ENCODE measurements around the gene MUSTN1. TPM values are rescaled to one million over a fixed set of nuclear protein-coding genes. Genes with fewer than 3 reads are reported as not detected.
A peak's percentile ranks its signal among the peaks of the same experiment; 100 is the strongest.

Gene MUSTN1
- total RNA-seq, 2 donors from 2014 or later, result 3.2 to 4.2 TPM

- Histone ChIP-seq H3K4me3 (ENCODE audit: low read length) (no peak overlapping the region), H3K9me3 (ENCODE audit: control insufficient read depth, low read length) (no peaks in the 10 kb centered on the region), H3K27ac (ENCODE audit: low read depth, low read length) (no peak overlapping the region), H3K36me3 (ENCODE audit: control insufficient read depth, insufficient read depth, low read length) (no peaks in the 10 kb centered on the region), H3K9ac (ENCODE audit: extremely low read depth, low read length, poor library complexity, severe bottlenecking) (no peak overlapping the region), H3K27me3 (ENCODE audit: control insufficient read depth, insufficient read depth, low read length, poor library complexity, severe bottlenecking) (peaks cover 7% of the 10 kb centered on the region), H3K4me1 (ENCODE audit: control insufficient read depth, insufficient read depth, low read length) (no peaks in the 10 kb centered on the region)
- TF ChIP-seq, protein P1, sequence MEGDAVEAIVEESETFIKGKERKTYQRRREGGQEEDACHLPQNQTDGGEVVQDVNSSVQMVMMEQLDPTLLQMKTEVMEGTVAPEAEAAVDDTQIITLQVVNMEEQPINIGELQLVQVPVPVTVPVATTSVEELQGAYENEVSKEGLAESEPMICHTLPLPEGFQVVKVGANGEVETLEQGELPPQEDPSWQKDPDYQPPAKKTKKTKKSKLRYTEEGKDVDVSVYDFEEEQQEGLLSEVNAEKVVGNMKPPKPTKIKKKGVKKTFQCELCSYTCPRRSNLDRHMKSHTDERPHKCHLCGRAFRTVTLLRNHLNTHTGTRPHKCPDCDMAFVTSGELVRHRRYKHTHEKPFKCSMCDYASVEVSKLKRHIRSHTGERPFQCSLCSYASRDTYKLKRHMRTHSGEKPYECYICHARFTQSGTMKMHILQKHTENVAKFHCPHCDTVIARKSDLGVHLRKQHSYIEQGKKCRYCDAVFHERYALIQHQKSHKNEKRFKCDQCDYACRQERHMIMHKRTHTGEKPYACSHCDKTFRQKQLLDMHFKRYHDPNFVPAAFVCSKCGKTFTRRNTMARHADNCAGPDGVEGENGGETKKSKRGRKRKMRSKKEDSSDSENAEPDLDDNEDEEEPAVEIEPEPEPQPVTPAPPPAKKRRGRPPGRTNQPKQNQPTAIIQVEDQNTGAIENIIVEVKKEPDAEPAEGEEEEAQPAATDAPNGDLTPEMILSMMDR (conservative IDR thresholded peaks at IDR 0.05), result no peak
- 91 to 92% methylated on average over 15 to 18 of the region's 18 CpGs for WGBS, 2 experiments (ENCODE audit: insufficient coverage in 1 of 2, insufficient read length in 1 of 2)
- no peaks in the 10 kb centered on the region for H3K4me1 Mint-ChIP-seq
- H3K27ac Mint-ChIP-seq, result peak overlapping the region; percentile 11
- H3K9me3 Mint-ChIP-seq, result no peaks in the 10 kb centered on the region
- DNase-seq, result peak; percentile 35
- no peaks in the 10 kb centered on the region for H3K36me3 Mint-ChIP-seq (ENCODE audit: low read depth)
- H3K4me3 Mint-ChIP-seq, result no peak overlapping the region
- peaks cover 5% of the 10 kb centered on the region for H3K27me3 Mint-ChIP-seq (ENCODE audit: insufficient read depth)
Observed at GRCh38 chr3:52784021-52784621, 50.7 kb downstream of the MUSTN1 start.

DNA sequence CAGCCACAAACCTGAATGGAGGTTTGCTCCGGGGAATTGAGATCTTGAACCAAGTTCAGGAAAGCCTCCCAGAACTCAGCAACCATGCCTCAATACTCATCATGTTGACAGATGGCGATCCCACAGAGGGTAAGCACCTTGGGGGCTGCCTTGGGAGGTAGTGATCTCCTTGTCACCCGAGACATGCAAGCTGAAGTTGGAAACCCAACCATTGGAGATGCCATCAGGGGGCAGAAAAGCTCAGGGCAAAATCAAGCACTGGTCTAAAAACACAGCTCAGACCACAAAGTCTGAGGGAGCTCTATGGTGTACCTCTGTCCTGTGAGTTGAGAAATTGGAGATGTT, 51.6 kb downstream of the MUSTN1 start:
- WGBS, 2 experiments (ENCODE audit: insufficient coverage in 1 of 2, insufficient read length in 1 of 2), result 88 to 95% methylated on average over 2 to 3 of the region's 3 CpGs
- no peak overlapping the region for H3K4me3 Mint-ChIP-seq
- H3K27ac ChIP-seq (ENCODE audit: low read depth, low read length), result no peak overlapping the region
- no peaks in the 10 kb centered on the region for H3K9me3 ChIP-seq (ENCODE audit: control insufficient read depth, low read length)
- H3K27ac Mint-ChIP-seq, result no peak overlapping the region
- no peak overlapping the region for H3K4me3 ChIP-seq (ENCODE audit: low read length)
- TF ChIP-seq, protein P1 (conservative IDR thresholded peaks at IDR 0.05), result no peak
- no peak overlapping the region for H3K9ac ChIP-seq (ENCODE audit: extremely low read depth, low read length, poor library complexity, severe bottlenecking)
- H3K27me3 Mint-ChIP-seq (ENCODE audit: insufficient read depth), result peaks cover 5% of the 10 kb centered on the region
- H3K36me3 Mint-ChIP-seq (ENCODE audit: low read depth), result no peaks in the 10 kb centered on the region
- H3K4me1 Mint-ChIP-seq, result no peaks in the 10 kb centered on the region
- peaks cover 7% of the 10 kb centered on the region for H3K27me3 ChIP-seq (ENCODE audit: control insufficient read depth, insufficient read depth, low read length, poor library complexity, severe bottlenecking)
- no peaks in the 10 kb centered on the region for H3K4me1 ChIP-seq (ENCODE audit: control insufficient read depth, insufficient read depth, low read length)
- DNase-seq, result no peak
- no peaks in the 10 kb centered on the region for H3K9me3 Mint-ChIP-seq
- no peaks in the 10 kb centered on the region for H3K36me3 ChIP-seq (ENCODE audit: control insufficient read depth, insufficient read depth, low read length)

Small RNA genes lying within 50 kb of the gene (microRNA-seq; reads per million reads assigned to microRNA genes)
- gene MIR8064 (ENCODE audit: borderline microRNAs expressed), result not detected

Other genes starting within 250 kb of the MUSTN1 start
- 10 to 100 TPM; 73.4 to 78.5 TPM for gene PBRM1, start 149.1 kb downstream of the MUSTN1 start, total RNA-seq
- 100 to 1,000 TPM; 101 to 107 TPM for gene GNL3, start 149.0 kb downstream of the MUSTN1 start, total RNA-seq
- gene GLT8D1, start 129.2 kb downstream of the MUSTN1 start, total RNA-seq, result 10 to 100 TPM; 54.4 to 72.2 TPM
- 100 to 1,000 TPM; 101 to 113 TPM for gene SPCS1, start 128.9 kb downstream of the MUSTN1 start, total RNA-seq
- 10 to 100 TPM; 44.2 to 49.5 TPM for gene NEK4, start 64.1 kb downstream of the MUSTN1 start, total RNA-seq
- not detected for gene ITIH1, start 57.4 kb downstream of the MUSTN1 start, total RNA-seq
- not detected for gene ITIH3, start 40.2 kb downstream of the MUSTN1 start, total RNA-seq
- 1 to 10 TPM; 6.0 to 6.2 TPM for gene ITIH4, start 4.3 kb downstream of the MUSTN1 start, total RNA-seq
- gene STIMATE, start 62.5 kb upstream of the MUSTN1 start, total RNA-seq, result 10 to 100 TPM; 20.3 to 23.7 TPM
- gene SFMBT1, start 211.1 kb upstream of the MUSTN1 start, total RNA-seq, result 10 to 100 TPM in 1 of 2 donors, 1 to 10 TPM in 1; 6.9 to 10.3 TPM